Gastroesophageal sphincter (tissue), 4 donors: Measurements from ENCODE around the gene MAP4K1. TPM values are rescaled to one million over a fixed set of nuclear protein-coding genes. Genes with fewer than 3 reads are reported as not detected.

Source experiments
- ATAC-seq: fragments of 150-250 bp; one replicate; pipeline ENCODE4 v1.9.1; 2016; ENCODE audit warnings: mild to moderate bottlenecking, moderate library complexity
- H3K27ac ChIP-seq, 4 donors: fragments of 200-600 bp; sonication (generic) in 3 of 4; 1 replicate in 3 of 4; 2 replicates in 1 of 4; pipeline ENCODE4 v1.5.1; 2016 to 2019
- H3K27me3 ChIP-seq: fragments of 200-600 bp; sonication (generic); one replicate; pipeline ENCODE4 v1.5.1; 2019
- H3K36me3 ChIP-seq, 2 donors: fragments of 200-600 bp; sonication (generic); one replicate each; pipeline ENCODE4 v1.5.1; 2019; ENCODE audit warnings: control low read depth in 1 of 2
- H3K4me1 ChIP-seq, 3 donors: fragments of 200-600 bp; sonication (generic); 1 replicate in 2 of 3; 2 replicates in 1 of 3; pipeline ENCODE4 v1.5.1; 2016 to 2019; ENCODE audit warnings: control low read depth in 2 of 3
- H3K4me3 ChIP-seq, 2 donors: fragments of 200-600 bp; sonication (generic); one replicate each; pipeline ENCODE4 v1.5.1; 2019; ENCODE audit warnings: mild to moderate bottlenecking in 1 of 2, moderate library complexity in 1 of 2
- H3K9me3 ChIP-seq, 3 donors: fragments of 200-600 bp; sonication (generic); one replicate each; pipeline ENCODE4 v1.5.1; 2017 to 2019; ENCODE audit warnings: control low read depth in 2 of 3
- CTCF ChIP-seq, 4 experiments: fragments of 200-600 bp in 2 of 4; fragments of 450-650 bp in 2 of 4; sonication (generic) in 1 of 4; IDR thresholded peaks; one replicate each; pipeline ENCODE4 v1.5.1; 2017 to 2019; ENCODE audit warnings: antibody characterized with exemption in 4 of 4, mild to moderate bottlenecking in 2 of 4, moderate library complexity in 2 of 4
- EP300 ChIP-seq: sonication (generic); formaldehyde crosslinking; IDR thresholded peaks from one replicate; pipeline ENCODE4 v1.6.1; 2017; ENCODE audit warnings: antibody characterized with exemption, mild to moderate bottlenecking
- POLR2A ChIP-seq, 2 donors: fragments of 450-650 bp; IDR thresholded peaks; one replicate each; pipeline ENCODE4 v1.6.1; 2017; ENCODE audit warnings: antibody characterized with exemption in 2 of 2, mild to moderate bottlenecking in 2 of 2, moderate library complexity in 1 of 2
- POLR2AphosphoS5 ChIP-seq: sonication (generic); formaldehyde crosslinking; IDR thresholded peaks from one replicate; pipeline ENCODE4 v1.6.1; 2017; ENCODE audit warnings: antibody characterized with exemption
- WGBS, 2 donors: methylation state at CpG; one replicate each; pipeline ENCODE4 v1.1.5; 2018; ENCODE audit warnings: low coverage in 1 of 2; 5-methylcytosine and 5-hydroxymethylcytosine counted together
- total RNA-seq, 4 donors: library from RNA; depleted of rRNA; stranded (reverse); fragments of >200 nt; gene quantifications; one replicate each; pipeline ENCODE4 v1.1.0, GENCODE V29; 2016

Gene MAP4K1
- total RNA-seq, 4 donors from 2014 or later, result 0.62 to 16.1 (median 3.1) TPM

DNA sequence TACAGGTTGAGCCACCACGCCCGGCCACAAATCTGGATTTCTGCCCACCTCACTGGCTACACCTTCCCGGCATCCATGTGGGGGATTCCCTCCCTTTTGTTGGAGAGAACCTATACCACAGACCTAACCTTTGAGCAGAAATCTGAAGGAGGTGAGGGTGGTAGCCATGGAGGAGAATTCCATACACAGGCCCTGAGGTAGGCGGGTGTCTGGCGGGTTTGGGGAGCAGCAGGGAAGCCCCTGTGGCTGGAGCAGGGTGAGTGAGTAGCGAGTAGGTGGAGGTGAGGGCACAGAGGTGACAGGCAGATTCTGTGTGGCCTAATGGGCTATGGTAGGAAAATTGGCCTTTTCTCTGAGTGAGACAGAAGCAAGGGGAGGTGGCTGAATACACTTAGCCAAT is 11.8 kb upstream of the MAP4K1 start:
- Histone ChIP-seq H3K9me3 (no peaks in the 10 kb centered on the region), H3K27ac (no peak overlapping the region), H3K27me3 (no peaks in the 10 kb centered on the region), H3K36me3 (peaks cover 0 to 93% of the 10 kb centered on the region in 2 donors), H3K4me3 (no peak overlapping the region), H3K4me1 (peaks cover 0 to 4% (median 0%) of the 10 kb centered on the region in 3 donors)
- WGBS, 2 donors, result 43 to 94% methylated on average over 1 to 2 of the region's 6 CpGs
- ATAC-seq, result no peak
- TF ChIP-seq POLR2A (IDR thresholded peaks at IDR 0.05) (no peak), EP300 (no peak), CTCF (IDR thresholded peaks at IDR 0.05) (no peak), POLR2AphosphoS5 (no peak)

GRCh38 chr19:38626401-38626800 is 8.6 kb upstream of the MAP4K1 start:
- WGBS, 2 donors, result 93% methylated on average over 4 of the region's 4 CpGs; no CpG with 5 or more reads in 1 of the 2 donors
- no peak for TF ChIP-seq POLR2A (IDR thresholded peaks at IDR 0.05)
- Histone ChIP-seq H3K4me3 (no peak overlapping the region), H3K27me3 (no peaks in the 10 kb centered on the region), H3K9me3 (no peaks in the 10 kb centered on the region), H3K36me3 (peaks cover 0 to 98% of the 10 kb centered on the region in 2 donors), H3K27ac (no peak overlapping the region), H3K4me1 (peaks cover 0 to 3% (median 0%) of the 10 kb centered on the region in 3 donors)
- ATAC-seq, result no peak

DNA sequence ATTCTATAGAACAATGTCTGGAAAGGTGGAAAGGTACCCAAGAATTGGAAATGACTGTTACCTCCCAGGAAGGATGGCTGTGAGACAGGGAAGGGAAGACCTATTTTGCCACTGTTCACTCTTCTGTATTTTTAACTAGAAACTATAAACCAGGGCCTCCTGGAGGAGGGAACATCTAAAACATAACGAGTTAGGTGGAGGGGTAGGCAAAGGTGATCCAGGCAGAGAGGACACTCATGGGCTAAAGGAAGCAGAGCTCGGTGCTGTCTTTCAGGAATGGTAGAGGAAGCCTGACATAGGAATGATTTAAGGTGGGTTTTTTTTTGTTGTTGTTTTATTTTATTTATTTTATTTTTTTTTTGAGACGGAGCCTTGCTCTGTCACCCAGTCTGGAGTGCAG is 7.1 kb upstream of the MAP4K1 start:
- Histone ChIP-seq H3K4me1 (peaks cover 3 to 18% (median 4%) of the 10 kb centered on the region in 3 donors), H3K9me3 (no peaks in the 10 kb centered on the region), H3K4me3 (no peak overlapping the region), H3K27me3 (no peaks in the 10 kb centered on the region), H3K27ac (no peak overlapping the region), H3K36me3 (peaks cover 0 to 96% of the 10 kb centered on the region in 2 donors)
- ATAC-seq, result no peak
- 58 to 76% methylated on average over 2 to 3 of the region's 3 CpGs for WGBS, 2 donors
- TF ChIP-seq EP300, result no peak
- TF ChIP-seq POLR2A (IDR thresholded peaks at IDR 0.05), result no peak
- no peak for TF ChIP-seq CTCF (IDR thresholded peaks at IDR 0.05)
- no peak for TF ChIP-seq POLR2AphosphoS5

GRCh38 chr19:38619361-38620174 is 1.8 kb upstream of the MAP4K1 start:
- peaks cover 0 to 43% of the 10 kb centered on the region in 2 donors for H3K36me3 ChIP-seq
- peaks cover 3 to 34% (median 14%) of the 10 kb centered on the region in 3 donors for H3K4me1 ChIP-seq
- no peaks in the 10 kb centered on the region for H3K27me3 ChIP-seq
- H3K9me3 ChIP-seq, result no peaks in the 10 kb centered on the region
- no peak for ATAC-seq
- WGBS, 2 donors, result 15 to 18% methylated on average over 12 to 19 of the region's 21 CpGs
- TF ChIP-seq POLR2A (IDR thresholded peaks at IDR 0.05), result no peak
- peak overlapping the region; percentile 62 to 89 for H3K4me3 ChIP-seq
- peak overlapping the region; percentile 81 to 91 (median 84) for H3K27ac ChIP-seq

DNA sequence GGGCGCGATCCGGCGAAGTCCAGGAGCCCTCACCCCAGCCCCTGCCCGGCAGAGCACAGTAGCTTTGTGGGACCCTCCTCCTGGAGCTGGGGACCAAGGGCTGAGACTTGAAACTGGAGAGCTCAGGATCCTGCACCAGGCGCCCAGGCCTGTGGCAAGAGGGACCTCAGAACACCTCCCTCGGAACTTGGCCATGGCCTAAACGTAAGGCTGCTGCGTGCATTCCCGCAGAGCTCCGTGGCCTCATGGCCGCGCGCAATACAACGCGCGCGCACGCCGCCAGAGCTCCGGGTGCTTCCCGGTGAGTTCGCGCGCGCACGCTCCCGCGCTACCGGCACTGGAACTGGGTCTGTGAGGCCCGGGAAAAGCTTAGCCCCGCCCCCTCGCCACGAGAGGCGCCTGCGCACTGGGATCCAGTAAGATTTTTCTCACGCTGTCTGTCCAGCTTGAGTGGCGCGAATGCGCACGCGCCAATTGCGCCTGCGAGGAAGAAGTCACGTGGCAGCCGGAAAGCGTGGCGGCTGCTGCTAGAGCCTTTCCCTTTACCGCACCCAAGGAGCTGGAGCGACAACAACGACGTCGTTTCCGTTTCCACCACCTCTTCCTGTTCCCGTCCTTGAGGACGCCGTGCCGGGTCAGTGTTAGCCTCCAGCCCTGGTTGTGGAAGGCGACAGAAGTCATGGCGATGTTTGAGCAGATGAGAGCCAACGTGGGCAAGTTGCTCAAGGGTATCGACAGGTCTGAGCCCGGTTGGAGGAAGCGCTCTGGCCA is 1.0 kb upstream of the MAP4K1 start, which contains the start of gene EIF3K:
EIF3K (plus strand) TSS at position 599 of the 771 bp plus-strand sequence; CDS start at position 680, 81 bp downstream.
- Histone ChIP-seq H3K27ac (peak within 1 kb of the TSS; percentile 81 to 91 (median 84)), H3K4me3 (peak within 1 kb of the TSS; percentile 62 to 89), H3K36me3 (peaks cover 0 to 35% of the 10 kb centered on the region in 2 donors), H3K27me3 (no peaks in the 10 kb centered on the region), H3K9me3 (no peaks in the 10 kb centered on the region), H3K4me1 (peaks cover 3 to 34% (median 14%) of the 10 kb centered on the region in 3 donors)
- ATAC-seq, result peak; percentile 96
- 0% methylated on average over 14 of the region's 64 CpGs; no CpG with 5 or more reads in 1 of the 2 donors for WGBS, 2 donors
- TF ChIP-seq EP300, result no peak
- TF ChIP-seq POLR2AphosphoS5, result peak; percentile 91
- TF ChIP-seq POLR2A (IDR thresholded peaks at IDR 0.05), result peak; percentile 57 to 68
- TF ChIP-seq CTCF (IDR thresholded peaks at IDR 0.05), result peak in 1 of 4 experiments; percentile 17
